Tibial artery (tissue), 4 donors: ENCODE measurements around the gene DBT.

Experiments
- DNase-seq, 2 donors: peaks; one replicate each; pipeline ENCODE4 v3.0.0-alpha.2; 2019
- H3K27ac ChIP-seq, 2 donors: fragments of 200-600 bp; sonication (generic) in 1 of 2; 1 replicate in 1 of 2; 2 replicates in 1 of 2; pipeline ENCODE4 v1.5.1; 2018 to 2019; ENCODE audit warnings: mild to moderate bottlenecking in 1 of 2
- H3K27me3 ChIP-seq, 2 donors: fragments of 200-600 bp; sonication (generic) in 1 of 2; one replicate each; pipeline versions ENCODE4 v1.5.1 to v1.6.0; 2016 to 2019
- H3K36me3 ChIP-seq, 3 donors: fragments of 200-600 bp; sonication (generic) in 2 of 3; one replicate each; pipeline ENCODE4 v1.5.1; 2016 to 2019; ENCODE audit warnings: mild to moderate bottlenecking in 2 of 3
- H3K4me1 ChIP-seq, 4 donors: fragments of 200-600 bp; sonication (generic) in 2 of 4; 1 replicate in 3 of 4; 2 replicates in 1 of 4; pipeline ENCODE4 v1.5.1; 2016 to 2019
- H3K4me3 ChIP-seq, 2 donors: fragments of 200-600 bp; sonication (generic) in 1 of 2; 1 replicate in 1 of 2; 2 replicates in 1 of 2; pipeline ENCODE4 v1.5.1; 2018 to 2019; ENCODE audit warnings: mild to moderate bottlenecking in 2 of 2
- H3K9me3 ChIP-seq, 3 donors: fragments of 200-600 bp; sonication (generic) in 1 of 3; one replicate each; pipeline ENCODE4 v1.5.1; 2016 to 2019
- intact Hi-C: fragments of 100-400 bp; cut with DNase I; formaldehyde crosslinking; loops from one replicate; pipeline ENCODE4 v1.15.0; 2023; ENCODE audit warnings: low total_unique reads
- TF ChIP-seq, protein P1 (sequence below), 2 experiments: fragments of 200-600 bp in 1 of 2; fragments of 450-650 bp in 1 of 2; IDR thresholded peaks; one replicate each; pipeline ENCODE4 v1.5.1; 2017 to 2019; ENCODE audit warnings: antibody characterized with exemption in 2 of 2, mild to moderate bottlenecking in 1 of 2, moderate library complexity in 1 of 2

The DBT gene

DNA sequence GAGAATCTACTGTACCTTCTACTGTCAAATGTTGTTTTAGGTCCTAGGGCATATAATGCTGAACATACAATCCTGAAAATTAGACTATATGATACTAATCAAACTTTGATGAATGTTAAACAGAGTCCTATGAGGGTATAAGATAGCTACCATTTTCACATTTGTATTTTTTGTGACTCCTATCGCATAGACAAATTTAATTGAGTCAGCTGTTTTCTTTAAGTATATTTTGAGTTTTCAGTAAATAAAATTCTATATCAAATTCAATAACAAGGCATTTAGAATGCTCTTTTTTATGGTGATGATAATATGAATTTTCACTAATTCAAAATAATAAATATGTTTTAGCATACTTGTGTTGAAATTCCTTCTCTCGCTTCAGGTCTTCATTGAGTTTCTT, 81.6 kb downstream of the DBT start:
- Histone ChIP-seq H3K9me3 (no peaks in the 10 kb centered on the region), H3K4me3 (no peak overlapping the region), H3K27ac (no peak overlapping the region), H3K27me3 (no peaks in the 10 kb centered on the region), H3K4me1 (peaks cover 0 to 9% (median 4%) of the 10 kb centered on the region in 4 donors), H3K36me3 (no peaks in the 10 kb centered on the region)
- no peak for DNase-seq
- intact Hi-C loops, result no loop called here
- TF ChIP-seq, protein P1, sequence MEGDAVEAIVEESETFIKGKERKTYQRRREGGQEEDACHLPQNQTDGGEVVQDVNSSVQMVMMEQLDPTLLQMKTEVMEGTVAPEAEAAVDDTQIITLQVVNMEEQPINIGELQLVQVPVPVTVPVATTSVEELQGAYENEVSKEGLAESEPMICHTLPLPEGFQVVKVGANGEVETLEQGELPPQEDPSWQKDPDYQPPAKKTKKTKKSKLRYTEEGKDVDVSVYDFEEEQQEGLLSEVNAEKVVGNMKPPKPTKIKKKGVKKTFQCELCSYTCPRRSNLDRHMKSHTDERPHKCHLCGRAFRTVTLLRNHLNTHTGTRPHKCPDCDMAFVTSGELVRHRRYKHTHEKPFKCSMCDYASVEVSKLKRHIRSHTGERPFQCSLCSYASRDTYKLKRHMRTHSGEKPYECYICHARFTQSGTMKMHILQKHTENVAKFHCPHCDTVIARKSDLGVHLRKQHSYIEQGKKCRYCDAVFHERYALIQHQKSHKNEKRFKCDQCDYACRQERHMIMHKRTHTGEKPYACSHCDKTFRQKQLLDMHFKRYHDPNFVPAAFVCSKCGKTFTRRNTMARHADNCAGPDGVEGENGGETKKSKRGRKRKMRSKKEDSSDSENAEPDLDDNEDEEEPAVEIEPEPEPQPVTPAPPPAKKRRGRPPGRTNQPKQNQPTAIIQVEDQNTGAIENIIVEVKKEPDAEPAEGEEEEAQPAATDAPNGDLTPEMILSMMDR (IDR thresholded peaks at IDR 0.05), result no peak

GRCh38 chr1:100164702-100165101, 84.9 kb downstream of the DBT start:
- intact Hi-C loops, result no loop called here
- H3K27me3 ChIP-seq, result no peaks in the 10 kb centered on the region
- no peaks in the 10 kb centered on the region for H3K36me3 ChIP-seq
- TF ChIP-seq, protein P1 (IDR thresholded peaks at IDR 0.05), result no peak
- H3K27ac ChIP-seq, result no peak overlapping the region
- H3K4me3 ChIP-seq, result no peak overlapping the region
- DNase-seq, result no peak
- no peaks in the 10 kb centered on the region for H3K9me3 ChIP-seq
- H3K4me1 ChIP-seq, result peaks cover 0 to 9% (median 4%) of the 10 kb centered on the region in 4 donors

- intact Hi-C loops, result no loop called here
- Histone ChIP-seq H3K27me3 (no peaks in the 10 kb centered on the region), H3K36me3 (no peaks in the 10 kb centered on the region), H3K4me1 (peaks cover 0 to 9% (median 4%) of the 10 kb centered on the region in 4 donors), H3K27ac (no peak overlapping the region), H3K9me3 (no peaks in the 10 kb centered on the region), H3K4me3 (no peak overlapping the region)
- DNase-seq, result no peak
- TF ChIP-seq, protein P1 (IDR thresholded peaks at IDR 0.05), result no peak
These were observed 85.4 kb downstream of the DBT start for GRCh38 chr1:100164216-100164615.

- no peak for DNase-seq
- Histone ChIP-seq H3K4me3 (no peak overlapping the region), H3K4me1 (peaks cover 0 to 9% (median 4%) of the 10 kb centered on the region in 4 donors), H3K9me3 (no peaks in the 10 kb centered on the region), H3K27me3 (no peaks in the 10 kb centered on the region), H3K27ac (no peak overlapping the region), H3K36me3 (no peaks in the 10 kb centered on the region)
- TF ChIP-seq, protein P1 (IDR thresholded peaks at IDR 0.05), result no peak
- intact Hi-C loops, result no loop called here
These were observed 86.8 kb downstream of the DBT start for GRCh38 chr1:100162881-100163280.

GRCh38 chr1:100152271-100152670, 97.4 kb downstream of the DBT start:
- Histone ChIP-seq H3K27ac (no peak overlapping the region), H3K36me3 (peaks cover 21 to 29% (median 28%) of the 10 kb centered on the region in 3 donors), H3K9me3 (no peaks in the 10 kb centered on the region), H3K4me3 (no peak overlapping the region), H3K27me3 (no peaks in the 10 kb centered on the region), H3K4me1 (no peaks in the 10 kb centered on the region)
- intact Hi-C loops, result no loop called here
- TF ChIP-seq, protein P1 (IDR thresholded peaks at IDR 0.05), result no peak
- no peak for DNase-seq

- Histone ChIP-seq H3K9me3 (no peaks in the 10 kb centered on the region), H3K27ac (no peak overlapping the region), H3K4me3 (no peak overlapping the region), H3K36me3 (peaks cover 27 to 35% (median 33%) of the 10 kb centered on the region in 3 donors), H3K27me3 (no peaks in the 10 kb centered on the region), H3K4me1 (no peaks in the 10 kb centered on the region)
- DNase-seq, result no peak
- TF ChIP-seq, protein P1 (IDR thresholded peaks at IDR 0.05), result no peak
- intact Hi-C loops, result no loop called here
These were observed 98.0 kb downstream of the DBT start for GRCh38 chr1:100151679-100152078.
